K562 (cell line): ENCODE data around the gene PRKG2. TPM values are rescaled to one million over a fixed set of nuclear protein-coding genes. Genes with fewer than 3 reads are reported as not detected.

ENCODE experiments used
- ATAC-seq: fragments of 200-7000 bp; cut with Tn5 transposase; 3 replicates; pipeline ENCODE4 v1.9.1; 2020; ENCODE audit warnings: moderate library complexity
- BruUV-seq: library from RNA; stranded (reverse); fragments of 400-500 nt; replicated peaks from 2 replicates; lab custom pipeline; 2021; lab: Mats Ljungman, UMichigan
- CTCF ChIA-PET: fragments of 300-600 bp; formaldehyde crosslinking; extraction: SDS; loops from one replicate; lab custom pipeline; 2021; ENCODE audit warnings: low intra/inter-chr PET ratio; lab: Yijun Ruan, JAX
- POLR2A ChIA-PET: fragments of 300-600, 350-650 bp; sonication (Branson Sonifier 250); formaldehyde crosslinking; extraction: SDS; loops from one replicate; lab custom pipeline; 2021; ENCODE audit warnings: antibody characterized with exemption, inconsistent platforms; lab: Yijun Ruan, JAX
- DNase-seq, 4 experiments: peaks; one replicate each; pipeline versions ENCODE4 v3.0.0 to v3.0.0-alpha.2; 2011 to 2018; ENCODE audit warnings: low spot score in 3 of 4, mixed read lengths in 3 of 4; ENCODE audit errors: extremely low read depth in 1 of 4
- FAIRE-seq: peaks from 2 replicates; lab custom pipeline; 2011; peaks lifted over from hg19 to GRCh38; lab: Jason Lieb, UNC
- H2AFZ ChIP-seq: 2 replicates; pipeline ENCODE4 v1.6.0; 2011; ENCODE audit warnings: low read depth, low read length, control low read depth, inconsistent platforms
- H3K27ac ChIP-seq: fragments of 200-600 bp; 3 replicates; pipeline ENCODE4 v1.8.0; 2011; ENCODE audit warnings: low read depth, mild to moderate bottlenecking, control low read depth, inconsistent platforms, low read length, moderate library complexity, mixed read lengths; ENCODE audit errors: extremely low read depth
- H3K27me3 ChIP-seq, 2 experiments: fragments of 300-600 bp in 1 of 2; 2 replicates in 1 of 2; 3 replicates in 1 of 2; pipeline versions ENCODE4 v1.6.0 to v1.8.0; 2011; ENCODE audit warnings: inconsistent platforms in 2 of 2, low read length in 2 of 2, mild to moderate bottlenecking in 1 of 2, mixed read lengths in 1 of 2, moderate library complexity in 1 of 2; ENCODE audit not compliant: control insufficient read depth in 2 of 2, insufficient read depth in 2 of 2
- H3K36me3 ChIP-seq: fragments of 300-600 bp; 3 replicates; pipeline ENCODE4 v1.8.0; 2011; ENCODE audit warnings: mild to moderate bottlenecking, low read length, inconsistent platforms; ENCODE audit not compliant: control insufficient read depth, insufficient read depth
- H3K4me1 ChIP-seq, 2 experiments: fragments of 200-600 bp in 1 of 2; replicated peaks in 1 of 2; 2 replicates in 1 of 2; 3 replicates in 1 of 2; pipeline versions ENCODE4 v1.5.1 to v1.8.0; 2011; ENCODE audit warnings: inconsistent platforms in 2 of 2, low read length in 2 of 2, mild to moderate bottlenecking in 1 of 2, mixed read lengths in 1 of 2, moderate library complexity in 1 of 2; ENCODE audit not compliant: control insufficient read depth in 2 of 2, insufficient read depth in 2 of 2
- H3K4me2 ChIP-seq: 2 replicates; pipeline ENCODE4 v1.6.1; 2011; ENCODE audit warnings: low read length, control low read depth, inconsistent platforms, mixed read lengths; ENCODE audit not compliant: insufficient read depth
- H3K4me3 ChIP-seq: fragments of 200-600 bp; sonication (generic), shearing (Covaris generic); 2 replicates; pipeline ENCODE4 v1.5.1; 2016; ENCODE audit warnings: control low read depth, inconsistent platforms
- H3K79me2 ChIP-seq: fragments of 200-600 bp; 3 replicates; pipeline ENCODE4 v1.8.0; 2011; ENCODE audit warnings: low read length, inconsistent platforms; ENCODE audit not compliant: control insufficient read depth, insufficient read depth
- H3K9ac ChIP-seq, 2 experiments: 2 replicates each; pipeline versions ENCODE4 v1.6.0 to v1.6.1; 2011; ENCODE audit warnings: low read depth in 2 of 2, low read length in 2 of 2, control low read depth in 1 of 2, inconsistent platforms in 1 of 2, mild to moderate bottlenecking in 1 of 2, mixed read lengths in 1 of 2; ENCODE audit not compliant: insufficient read depth in 1 of 2
- H3K9me1 ChIP-seq: one replicate; pipeline ENCODE4 v1.6.0; 2011; ENCODE audit warnings: inconsistent platforms, mild to moderate bottlenecking, low read length, moderate library complexity; ENCODE audit not compliant: control insufficient read depth, insufficient read depth
- H3K9me3 ChIP-seq: replicated peaks from 2 replicates; pipeline ENCODE4 v1.5.1; 2011; ENCODE audit warnings: low read depth, low read length, inconsistent platforms; ENCODE audit not compliant: control insufficient read depth, insufficient read depth
- H4K20me1 ChIP-seq: replicated peaks from 2 replicates; pipeline ENCODE4 v1.6.1; 2011; ENCODE audit warnings: low read length, inconsistent platforms, mixed read lengths; ENCODE audit not compliant: control insufficient read depth, insufficient read depth
- CEBPG ChIP-seq, 3 experiments: fragments of 200-800 bp in 1 of 3; sonication (Bioruptor generic) in 1 of 3; sonication (generic) in 1 of 3; formaldehyde crosslinking in 1 of 3; IDR thresholded peaks in 2 of 3; conservative IDR thresholded peaks in 1 of 3; 2 replicates each; pipeline versions ENCODE4 v1.6.1 to v1.8.0; 2016 to 2022; ENCODE audit warnings: missing compliant biosample characterization in 2 of 3, missing genetic modification characterization in 2 of 3, mild to moderate bottlenecking in 1 of 3, missing genetic modification reagents in 1 of 3
- EGR1 ChIP-seq: fragments of 450-650 bp; conservative IDR thresholded peaks from 2 replicates; pipeline ENCODE4 v1.6.1; 2017; ENCODE audit warnings: mild to moderate bottlenecking
- HMG20B ChIP-seq: fragments of 250-450 bp; sonication (Bioruptor Pico); IDR thresholded peaks from 2 replicates; pipeline ENCODE4 v1.5.0; 2021; ENCODE audit warnings: mild to moderate bottlenecking
- HNRNPK ChIP-seq: fragments of 200-400 bp; formaldehyde crosslinking; IDR thresholded peaks from one replicate; pipeline ENCODE4 v1.6.1; 2018; ENCODE audit warnings: mild to moderate bottlenecking, low read depth, low read length; ENCODE audit not compliant: poor library complexity, severe bottlenecking
- KHSRP ChIP-seq: fragments of 450-650 bp; IDR thresholded peaks from 2 replicates; pipeline ENCODE4 v1.6.1; 2017
- MECOM ChIP-seq: fragments of 250-450 bp; sonication (Bioruptor Pico); IDR thresholded peaks from 2 replicates; pipeline ENCODE4 v1.8.0; 2022; ENCODE audit warnings: inconsistent platforms
- PHTF2 ChIP-seq: fragments of 250-450 bp; sonication (Bioruptor Pico); IDR thresholded peaks from 2 replicates; pipeline ENCODE4 v1.5.0; 2021; ENCODE audit warnings: mild to moderate bottlenecking
- PRMT5 ChIP-seq: sonication (generic); formaldehyde crosslinking; IDR thresholded peaks from 2 replicates; pipeline ENCODE4 v1.5.0; 2020; ENCODE audit warnings: missing genetic modification reagents
- STAT5A ChIP-seq: IDR thresholded peaks from 2 replicates; pipeline ENCODE4 v1.6.1; 2012; ENCODE audit warnings: low read length, inconsistent platforms, borderline replicate concordance
- U2AF1 ChIP-seq: fragments of 200-400 bp; formaldehyde crosslinking; optimal IDR thresholded peaks from 2 replicates; pipeline ENCODE3; 2017; ENCODE audit warnings: mild to moderate bottlenecking, low read depth, low read length, moderate library complexity
- WHSC1 ChIP-seq: IDR thresholded peaks from one replicate; pipeline ENCODE4 v1.6.1; 2012; ENCODE audit warnings: low read length, control low read depth, inconsistent platforms
- ZNF518B ChIP-seq: fragments of 250-450 bp; sonication (Bioruptor Pico); IDR thresholded peaks from 2 replicates; pipeline ENCODE4 v1.5.0; 2021; ENCODE audit warnings: mild to moderate bottlenecking, moderate library complexity
- WGBS: fragments of 100-300 bp; shearing (Covaris generic); methylation state at CpG from one replicate; pipeline ENCODE4 v1.1.6; 2016; ENCODE audit warnings: low coverage, mixed read lengths; ENCODE audit not compliant: insufficient coverage; ENCODE audit errors: missing lambda C conversion rate; 5-methylcytosine and 5-hydroxymethylcytosine counted together
- in situ Hi-C: fragments of 300-500 bp; cut with MboI; formaldehyde crosslinking; loops from 4 replicates; pipeline ENCODE4 v1.15.0; 2018; ENCODE audit warnings: inconsistent platforms, mixed read lengths
- intact Hi-C: fragments of 100-400 bp; cut with micrococcal nuclease; formaldehyde crosslinking; loops from 2 replicates; pipeline ENCODE4 v1.14.2; 2022
- polyA plus RNA-seq, 8 experiments: library from polyadenylated mRNA; depleted of rRNA in 4 of 8; stranded (reverse) in 5 of 8; unstranded in 3 of 8; fragments of >200 nt; fragmentation: Nextera tagmentation in 2 of 8; fragmentation: Illumina TruSeq in 1 of 8; extraction: Ambion mirVana in 2 of 8; extraction: Trizol in 1 of 8; gene quantifications; 2 replicates each; pipeline versions ENCODE4 v1.2.1 to v1.2.3, GENCODE V29; 2011 to 2014; ENCODE audit warnings: inconsistent platforms in 1 of 8, missing spikeins in 1 of 8
- total RNA-seq, 7 experiments: library from RNA; depleted of rRNA in 6 of 7; stranded (reverse); fragments of >200 nt in 6 of 7; fragmentation: Illumina TruSeq in 2 of 7; extraction: Trizol in 2 of 7; gene quantifications; 2 replicates each; pipeline versions ENCODE4 v1.2.1 to v1.2.3, GENCODE V29; 2011 to 2021; ENCODE audit warnings: low replicate concordance in 1 of 7
- TF ChIP-seq, protein P1 (sequence below): fragments of 200-800 bp; sonication (Bioruptor generic); IDR thresholded peaks from 2 replicates; pipeline ENCODE4 v1.6.1; 2016; ENCODE audit warnings: missing genetic modification characterization, missing compliant biosample characterization

Gene PRKG2
- total and polyA plus RNA-seq, 9 of the 15 experiments (the other 6 are each of a cell fraction or from before 2014, with no cell fraction given): 0.01 to 0.68 (median 0.34) TPM

- in situ Hi-C loops (no loop called here), intact Hi-C loops (no loop called here)
- H3K9me3 ChIP-seq: no peaks in the 10 kb centered on the region
- ATAC-seq (no peak), DNase-seq (no peak), FAIRE-seq (no peak)
- no peak overlapping the region for H3K4me3 ChIP-seq
- ChIA-PET CTCF (no interaction called here), POLR2A (interaction anchor here (1.0 kb wide), 1 partner anchor 56 kb away, joined by 3 read pairs; no protein-coding TSS in a partner anchor)
- 0% methylated on average over 3 of the region's 3 CpGs for WGBS
- H4K20me1 ChIP-seq: no peaks in the 10 kb centered on the region
- H3K36me3 ChIP-seq: no peaks in the 10 kb centered on the region
- H3K27me3 ChIP-seq: no peaks in the 10 kb centered on the region
- no peak overlapping the region for H2AFZ ChIP-seq
- no peaks in the 10 kb centered on the region for H3K79me2 ChIP-seq
- H3K9ac ChIP-seq: no peak overlapping the region
- no peaks in the 10 kb centered on the region for H3K4me1 ChIP-seq
- TF ChIP-seq PHTF2 (CRISPR knock-in tag) (no peak), KHSRP (no peak), HMG20B (CRISPR knock-in tag) (no peak), MECOM (no peak), EGR1 (no peak), STAT5A (no peak), WHSC1 (no peak), PRMT5 (CRISPR knock-in tag) (no peak), HNRNPK (no peak), U2AF1 (no peak), CEBPG (CRISPR knock-in tag; IDR thresholded peaks at IDR 0.05) (no peak), CEBPG (tag; conservative IDR thresholded peaks at IDR 0.05 in 1 of 2, IDR thresholded peaks at IDR 0.05 in 1 of 2) (no peak), ZNF518B (CRISPR knock-in tag) (no peak)
- TF ChIP-seq, protein P1, sequence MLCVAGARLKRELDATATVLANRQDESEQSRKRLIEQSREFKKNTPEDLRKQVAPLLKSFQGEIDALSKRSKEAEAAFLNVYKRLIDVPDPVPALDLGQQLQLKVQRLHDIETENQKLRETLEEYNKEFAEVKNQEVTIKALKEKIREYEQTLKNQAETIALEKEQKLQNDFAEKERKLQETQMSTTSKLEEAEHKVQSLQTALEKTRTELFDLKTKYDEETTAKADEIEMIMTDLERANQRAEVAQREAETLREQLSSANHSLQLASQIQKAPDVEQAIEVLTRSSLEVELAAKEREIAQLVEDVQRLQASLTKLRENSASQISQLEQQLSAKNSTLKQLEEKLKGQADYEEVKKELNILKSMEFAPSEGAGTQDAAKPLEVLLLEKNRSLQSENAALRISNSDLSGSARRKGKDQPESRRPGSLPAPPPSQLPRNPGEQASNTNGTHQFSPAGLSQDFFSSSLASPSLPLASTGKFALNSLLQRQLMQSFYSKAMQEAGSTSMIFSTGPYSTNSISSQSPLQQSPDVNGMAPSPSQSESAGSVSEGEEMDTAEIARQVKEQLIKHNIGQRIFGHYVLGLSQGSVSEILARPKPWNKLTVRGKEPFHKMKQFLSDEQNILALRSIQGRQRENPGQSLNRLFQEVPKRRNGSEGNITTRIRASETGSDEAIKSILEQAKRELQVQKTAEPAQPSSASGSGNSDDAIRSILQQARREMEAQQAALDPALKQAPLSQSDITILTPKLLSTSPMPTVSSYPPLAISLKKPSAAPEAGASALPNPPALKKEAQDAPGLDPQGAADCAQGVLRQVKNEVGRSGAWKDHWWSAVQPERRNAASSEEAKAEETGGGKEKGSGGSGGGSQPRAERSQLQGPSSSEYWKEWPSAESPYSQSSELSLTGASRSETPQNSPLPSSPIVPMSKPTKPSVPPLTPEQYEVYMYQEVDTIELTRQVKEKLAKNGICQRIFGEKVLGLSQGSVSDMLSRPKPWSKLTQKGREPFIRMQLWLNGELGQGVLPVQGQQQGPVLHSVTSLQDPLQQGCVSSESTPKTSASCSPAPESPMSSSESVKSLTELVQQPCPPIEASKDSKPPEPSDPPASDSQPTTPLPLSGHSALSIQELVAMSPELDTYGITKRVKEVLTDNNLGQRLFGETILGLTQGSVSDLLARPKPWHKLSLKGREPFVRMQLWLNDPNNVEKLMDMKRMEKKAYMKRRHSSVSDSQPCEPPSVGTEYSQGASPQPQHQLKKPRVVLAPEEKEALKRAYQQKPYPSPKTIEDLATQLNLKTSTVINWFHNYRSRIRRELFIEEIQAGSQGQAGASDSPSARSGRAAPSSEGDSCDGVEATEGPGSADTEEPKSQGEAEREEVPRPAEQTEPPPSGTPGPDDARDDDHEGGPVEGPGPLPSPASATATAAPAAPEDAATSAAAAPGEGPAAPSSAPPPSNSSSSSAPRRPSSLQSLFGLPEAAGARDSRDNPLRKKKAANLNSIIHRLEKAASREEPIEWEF (CRISPR knock-in tag): no peak
- no peaks in the 10 kb centered on the region for H3K9me1 ChIP-seq
- no peak overlapping the region for H3K4me2 ChIP-seq
- BruUV-seq: no TSS peak
- no peak overlapping the region for H3K27ac ChIP-seq
These were observed 35.7 kb downstream of the PRKG2 start for GRCh38 chr4:81179326-81179725.
